Suppressor macrophage treated with lipopolysaccharide for 4 hours (primary cell): ENCODE data around the gene OXSR1.
"Not testable (repeated sequence)": the region's sequence is repeated elsewhere in the genome, so short reads cannot be mapped to it uniquely, and the experiment has no call there.

ENCODE experiments used
- DNase-seq: peaks from one replicate; pipeline ENCODE4 v3.0.0-alpha.2; 2020

Gene OXSR1

DNA sequence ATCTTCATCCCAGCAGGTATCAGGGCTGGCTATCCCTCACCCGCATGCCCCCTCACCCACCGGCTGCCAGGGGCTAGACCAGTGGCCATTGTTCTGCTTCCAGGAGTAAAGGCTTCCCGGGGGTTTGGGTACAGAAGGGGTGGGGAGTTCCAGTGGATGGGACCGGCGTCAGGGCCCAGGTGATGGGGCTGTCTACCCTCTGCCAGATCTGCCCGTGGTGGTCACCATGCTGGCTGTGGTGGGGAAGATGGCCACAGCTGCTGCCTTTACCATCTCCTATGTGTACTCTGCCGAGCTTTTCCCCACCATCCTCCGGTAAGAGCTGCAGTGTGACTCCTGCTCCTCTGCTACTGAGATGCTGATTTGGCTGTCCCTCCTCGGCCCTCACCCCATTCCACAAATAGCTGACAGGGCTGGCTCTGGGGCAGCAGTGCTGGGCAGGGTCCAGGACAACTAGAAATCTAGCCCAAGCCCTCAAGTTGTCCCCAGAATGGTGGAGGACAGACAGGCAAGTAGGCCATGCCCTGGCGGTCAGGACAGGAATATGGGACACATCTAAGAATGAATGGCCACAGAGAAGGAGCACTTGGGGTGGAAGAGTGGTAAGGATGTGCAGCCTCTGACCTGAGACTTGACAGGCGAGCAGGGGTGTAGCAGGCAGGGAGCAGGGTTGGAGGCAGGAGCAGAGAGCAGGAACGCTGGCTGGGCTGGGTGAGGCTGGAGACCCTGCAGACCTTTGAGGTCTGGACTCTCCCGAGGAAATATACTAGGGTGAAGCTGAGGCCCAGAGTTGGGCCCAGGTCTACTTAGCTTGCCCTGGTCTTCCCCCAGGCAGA lies 111.0 kb downstream of the OXSR1 start:
- no peak for DNase-seq

DNA sequence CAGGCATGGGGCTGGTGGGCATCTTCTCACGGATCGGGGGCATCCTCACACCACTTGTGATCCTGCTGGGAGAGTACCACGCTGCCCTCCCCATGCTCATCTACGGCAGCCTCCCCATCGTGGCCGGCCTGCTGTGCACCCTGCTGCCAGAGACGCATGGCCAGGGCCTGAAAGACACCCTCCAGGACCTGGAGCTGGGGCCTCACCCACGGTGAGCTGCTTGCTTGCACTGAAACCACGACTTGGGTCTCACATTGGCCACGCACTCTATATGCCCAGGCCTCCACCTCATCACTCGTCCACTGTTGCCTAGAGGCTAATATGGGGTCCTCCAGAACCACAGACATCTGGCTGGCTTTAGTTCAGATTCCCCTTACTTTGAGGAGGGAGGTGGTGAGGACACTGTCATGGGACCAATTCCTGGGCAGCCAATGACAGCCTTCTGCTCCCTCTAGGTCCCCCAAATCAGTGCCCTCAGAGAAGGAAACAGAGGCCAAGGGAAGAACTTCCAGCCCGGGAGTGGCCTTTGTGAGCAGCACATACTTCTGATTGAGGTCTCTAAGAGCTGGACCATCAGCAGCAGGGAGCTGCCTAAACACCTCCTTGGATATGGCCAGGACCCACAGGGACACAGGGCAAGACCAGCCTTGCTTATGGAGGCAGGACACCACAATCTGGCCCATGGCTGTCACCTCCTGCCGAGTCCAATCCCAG lies 111.7 kb downstream of the OXSR1 start:
- no peak for DNase-seq

DNA sequence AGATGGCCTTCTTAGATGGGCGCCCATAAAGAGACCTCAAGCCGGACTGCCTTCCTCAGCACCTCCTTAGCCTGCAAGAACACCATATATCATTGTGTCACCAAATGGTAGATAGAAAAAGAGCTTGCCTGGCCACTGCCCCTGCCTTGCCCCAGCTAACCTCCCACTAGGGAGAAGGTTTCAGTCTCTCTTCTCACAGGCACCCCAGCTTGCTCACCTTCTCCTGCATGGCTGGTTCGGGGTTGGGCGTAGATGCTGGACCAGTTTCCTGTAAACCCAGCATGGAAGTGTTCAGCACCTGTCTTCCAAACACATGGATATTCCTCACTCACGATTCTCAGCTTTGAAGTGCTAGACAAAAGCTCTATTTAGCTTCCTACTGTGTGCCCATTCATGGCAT lies 113.5 kb downstream of the OXSR1 start:
- no peak for DNase-seq

DNA sequence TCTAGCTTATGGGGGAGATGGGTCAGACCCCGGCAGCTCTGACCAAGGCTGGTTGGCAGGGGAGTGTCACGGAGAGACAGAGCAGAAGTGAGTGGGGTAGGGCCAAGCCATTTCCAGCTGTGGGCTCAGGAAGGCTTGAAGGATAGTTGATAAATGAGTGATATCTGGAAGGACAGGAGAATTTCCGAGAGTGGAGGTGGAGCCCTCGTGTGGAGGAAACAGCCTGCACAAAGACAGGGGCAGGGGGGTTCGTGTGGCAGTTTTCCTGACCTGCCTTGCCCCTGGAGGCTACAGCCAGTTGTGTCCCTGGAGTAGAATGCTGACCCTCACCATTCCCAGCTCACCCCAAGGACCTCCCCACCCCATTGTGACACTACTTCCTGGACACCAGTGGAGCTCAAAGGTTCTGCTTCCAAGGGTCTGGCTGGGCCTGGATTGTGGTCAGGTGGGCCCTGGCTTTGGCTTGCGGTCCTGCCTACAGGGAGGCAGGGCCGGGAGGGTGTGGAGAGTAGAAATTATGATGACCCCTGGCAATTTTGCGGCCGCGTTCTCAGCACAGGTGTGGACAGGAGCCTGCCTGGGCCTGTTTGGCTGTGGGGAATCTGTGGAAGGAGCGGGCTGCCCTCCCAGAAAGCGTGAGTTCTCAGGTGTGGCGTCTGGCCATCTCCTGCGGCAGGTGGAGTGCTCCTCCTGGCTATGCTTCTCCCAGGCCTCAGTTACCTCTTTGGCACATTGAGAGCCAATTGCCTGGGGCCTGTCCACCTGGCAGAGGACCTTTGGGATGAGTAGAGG lies 116.8 kb downstream of the OXSR1 start, which contains the start of gene SLC22A14:
Gene SLC22A14, plus strand, starts transcription at position 400 of the 792 bp plus-strand sequence. CDS start 23,733 bp downstream, outside the sequence.
- DNase-seq = no peak

DNA sequence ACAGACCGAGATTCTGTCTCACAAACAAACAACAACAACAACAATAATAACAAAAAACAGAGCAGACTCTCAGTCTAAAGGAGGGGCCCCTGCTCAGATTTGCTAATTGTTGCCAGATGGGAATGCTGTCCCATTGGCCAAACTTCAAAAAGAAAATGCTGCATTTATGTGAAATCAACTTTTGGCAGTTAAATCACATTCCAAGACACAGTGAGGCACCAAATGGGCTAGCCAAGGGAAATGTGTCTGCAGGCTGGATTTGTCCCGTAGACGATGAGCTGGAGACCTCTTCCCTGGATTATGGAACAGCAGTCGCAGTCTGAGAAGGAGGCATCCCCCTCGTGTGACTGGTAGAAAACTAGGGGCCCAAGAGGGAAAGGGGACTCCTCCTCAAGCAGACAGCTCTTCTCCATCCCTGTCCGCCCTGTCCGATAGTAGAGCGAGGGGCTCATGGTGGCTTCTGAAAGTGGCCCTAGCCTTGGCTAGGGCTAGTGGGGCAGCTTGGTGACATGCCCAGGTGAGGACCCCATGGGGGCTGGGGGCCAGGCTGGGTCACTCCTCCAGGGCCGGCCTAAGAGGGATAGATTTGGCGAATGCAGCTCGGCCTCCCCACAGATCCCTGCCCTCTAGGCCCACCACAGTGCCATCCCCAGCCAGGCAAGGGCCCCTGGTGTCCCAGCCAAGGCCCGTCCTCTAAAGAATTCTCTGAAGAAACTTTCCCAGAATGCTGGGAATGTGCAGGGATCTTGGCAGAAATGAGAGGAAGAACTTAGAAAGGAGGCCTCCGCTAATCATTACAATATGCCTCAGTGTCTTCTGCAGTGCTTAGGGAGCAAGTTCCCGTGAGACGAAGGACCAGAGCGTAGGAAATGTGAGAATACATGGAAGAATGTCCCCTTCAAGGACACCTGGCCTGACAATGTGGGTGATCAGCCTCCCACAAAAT lies 118.7 kb downstream of the OXSR1 start:
- DNase-seq = no peak

DNA sequence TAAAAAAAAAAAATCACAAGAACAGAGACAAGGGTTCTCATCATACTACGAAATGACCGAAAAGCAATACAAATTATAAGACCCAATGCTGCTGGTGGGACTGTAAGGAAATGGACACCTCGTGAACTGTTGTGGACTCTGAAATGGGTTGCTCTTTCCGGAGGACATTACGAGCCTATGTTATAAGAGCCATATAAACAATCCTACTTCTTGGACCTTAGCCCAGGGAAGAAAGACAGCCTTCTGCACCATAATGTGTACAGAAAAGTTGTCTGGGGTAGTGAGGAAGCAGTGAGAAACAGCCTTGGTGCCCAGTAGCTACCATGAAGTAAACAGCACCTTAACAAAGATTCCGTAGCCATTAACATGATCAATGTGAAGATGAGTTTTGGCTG lies 119.4 kb downstream of the OXSR1 start:
- no peak for DNase-seq

DNA sequence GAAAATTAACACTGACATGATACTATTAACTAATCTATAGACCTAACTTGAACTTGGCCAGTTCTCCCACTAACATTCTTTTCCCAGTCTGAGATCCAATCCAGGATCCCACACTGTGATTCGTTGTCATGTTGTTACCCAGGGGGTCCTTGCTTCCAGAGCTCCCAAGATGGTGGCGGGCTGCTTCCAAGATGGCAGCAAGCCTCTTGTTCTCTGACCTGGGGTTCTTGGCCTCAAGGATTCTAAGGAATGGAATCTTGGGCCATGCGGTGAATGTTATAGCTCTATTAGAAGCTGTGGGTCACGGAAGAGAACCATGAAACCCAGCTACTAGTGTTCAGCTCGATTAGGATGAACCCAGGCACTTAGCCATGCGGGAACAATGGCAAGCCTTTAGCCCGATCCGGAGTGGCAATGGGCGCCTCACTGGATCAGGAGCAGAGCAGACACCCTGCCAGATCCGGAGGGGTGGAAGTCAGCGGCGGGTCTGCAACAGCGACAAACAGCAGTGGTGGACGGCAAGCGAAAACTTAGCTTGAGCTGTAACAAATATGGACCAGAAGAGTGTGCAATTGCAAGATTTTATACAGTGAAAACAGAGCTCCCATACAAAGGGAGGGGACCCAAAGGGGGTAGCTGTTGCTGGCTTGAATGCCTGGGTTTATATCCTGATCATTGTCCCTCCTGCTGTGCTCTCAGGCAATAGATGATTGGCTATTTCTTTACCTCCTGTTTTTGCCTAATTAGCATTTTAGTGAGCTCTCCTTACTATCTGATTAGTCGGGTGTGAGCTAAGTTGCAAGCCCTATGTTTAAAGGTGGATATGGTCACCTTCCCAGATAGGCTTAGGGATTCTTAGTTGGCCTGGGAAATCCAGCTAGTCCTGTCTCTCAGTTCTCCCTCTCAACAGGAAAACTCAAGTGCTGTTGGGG lies 124.2 kb downstream of the OXSR1 start:
- not testable (repeated sequence) for DNase-seq

DNA sequence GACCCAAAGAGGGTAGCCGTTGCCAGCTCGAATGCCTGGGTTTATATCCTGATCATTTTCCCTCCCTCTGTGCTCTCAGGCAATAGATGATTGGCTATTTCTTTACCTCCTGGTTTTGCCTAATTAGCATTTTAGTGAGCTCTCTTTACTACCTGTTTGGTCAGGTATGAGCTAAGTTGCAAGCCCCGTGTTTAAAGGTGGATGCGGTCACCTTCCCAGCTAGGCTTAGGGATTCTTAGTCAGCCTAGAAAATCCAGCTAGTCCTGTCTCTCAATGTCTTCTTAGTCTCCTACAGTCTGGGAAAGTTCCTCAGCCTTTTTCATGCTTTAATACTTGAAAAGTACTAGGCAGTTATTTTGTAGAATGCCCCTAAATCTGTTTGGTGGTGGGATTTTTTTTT lies 131.7 kb downstream of the OXSR1 start:
- not testable (repeated sequence) for DNase-seq

DNA sequence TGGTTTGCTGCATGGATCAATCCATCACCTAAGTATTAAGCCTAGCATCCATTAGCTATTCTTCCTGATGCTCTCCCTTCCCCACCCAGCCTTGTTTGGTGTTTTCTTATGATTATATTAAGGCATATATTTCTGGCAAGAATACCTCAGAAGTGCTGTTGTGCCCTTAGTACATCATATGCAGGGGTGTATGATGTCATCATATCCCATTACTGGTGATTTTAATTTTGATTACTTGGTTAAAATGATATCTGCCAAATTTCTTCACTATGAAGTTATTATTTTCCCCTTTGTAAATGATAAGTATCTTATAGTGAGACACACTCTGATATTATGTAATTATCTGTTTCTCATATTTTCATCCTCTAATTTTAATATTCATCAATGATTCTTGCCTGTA lies 132.2 kb downstream of the OXSR1 start:
- no peak for DNase-seq

DNA sequence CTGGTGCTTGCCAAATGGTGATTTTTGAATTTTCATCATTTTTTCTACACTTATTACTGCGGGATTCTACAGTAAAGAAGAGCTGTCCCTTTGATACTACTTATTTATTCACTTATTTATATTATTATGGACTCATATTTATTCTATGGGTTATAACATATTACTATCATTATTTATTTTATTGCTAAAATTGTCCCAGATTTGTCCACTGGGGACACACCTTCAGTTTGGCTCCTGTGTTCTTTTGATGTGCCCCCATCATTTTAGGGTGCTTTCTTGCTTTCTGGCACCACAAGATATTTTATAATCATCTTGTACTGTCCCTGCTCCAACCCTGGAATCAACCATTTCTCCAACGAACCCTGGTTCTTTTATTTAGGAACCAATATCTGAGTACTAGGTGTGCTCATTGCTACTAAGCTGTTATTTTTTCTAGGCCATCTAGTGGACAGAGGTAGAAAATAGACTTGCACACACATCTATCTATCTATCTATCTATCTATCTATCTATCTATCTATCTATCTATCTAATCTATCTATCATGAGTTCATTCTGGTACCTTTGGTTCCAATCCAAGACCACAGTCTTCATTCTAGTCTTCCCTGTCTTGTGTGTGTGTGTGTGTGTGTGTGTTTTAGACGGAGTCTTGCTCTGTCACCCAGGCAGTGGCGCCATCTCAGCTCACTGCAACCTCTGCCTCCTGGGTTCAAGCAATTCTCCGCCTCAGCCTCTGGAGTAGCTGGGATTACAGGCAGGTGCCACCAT lies 132.8 kb downstream of the OXSR1 start:
- DNase-seq = no peak
